OCI-LY3 (cell line): ENCODE data around the gene ATP8B4.

Experiments
- H2AFZ ChIP-seq: fragments of 200-600, 300-600 bp; shearing (Covaris generic); 2 replicates; pipeline ENCODE4 v1.6.0; 2014; ENCODE audit warnings: antibody characterized with exemption, low read depth, low read length
- H3K27ac ChIP-seq: fragments of 200-600, 300-600 bp; sonication (generic); 2 replicates; pipeline ENCODE4 v1.5.1; 2014; ENCODE audit warnings: mild to moderate bottlenecking, low read length, moderate library complexity, mixed read lengths
- H3K27me3 ChIP-seq: fragments of 200-600, 300-600 bp; sonication (generic); 2 replicates; pipeline ENCODE4 v1.6.1; 2014; ENCODE audit warnings: low read depth, low read length, mixed read lengths
- H3K36me3 ChIP-seq: fragments of 200-600, 300-600 bp; sonication (generic); replicated peaks from 2 replicates; pipeline ENCODE3; 2014; ENCODE audit warnings: low read depth, low read length, mixed read lengths
- H3K4me1 ChIP-seq: fragments of 300-600, 200-600 bp; sonication (generic); 2 replicates; pipeline ENCODE4 v1.6.1; 2014; ENCODE audit warnings: low read length, mixed read lengths
- H3K4me2 ChIP-seq: fragments of 200-600, 300-600 bp; sonication (generic); 2 replicates; pipeline ENCODE4 v1.6.1; 2014; ENCODE audit warnings: low read length, mixed read lengths
- H3K4me3 ChIP-seq: fragments of 300-600, 200-600 bp; sonication (generic); 2 replicates; pipeline ENCODE4 v1.5.1; 2014; ENCODE audit warnings: antibody characterized with exemption, mild to moderate bottlenecking, low read length, moderate library complexity
- H3K79me2 ChIP-seq: fragments of 300-600, 200-600 bp; shearing (Covaris generic); 2 replicates; pipeline ENCODE4 v1.6.1; 2014; ENCODE audit warnings: mild to moderate bottlenecking, low read length, mixed read lengths
- H3K9ac ChIP-seq: fragments of 300-600, 200-600 bp; shearing (Covaris generic); 2 replicates; pipeline ENCODE4 v1.6.0; 2014; ENCODE audit warnings: mild to moderate bottlenecking, low read length, moderate library complexity
- H3K9me3 ChIP-seq: fragments of 200-600, 300-600 bp; shearing (Covaris generic); 2 replicates; pipeline ENCODE4 v1.6.1; 2014; ENCODE audit warnings: low read length, mixed read lengths; ENCODE audit not compliant: insufficient read depth
- H4K20me1 ChIP-seq: fragments of 200-600, 300-600 bp; sonication (generic); 2 replicates; pipeline ENCODE4 v1.6.1; 2016; ENCODE audit warnings: low read length, mixed read lengths; ENCODE audit not compliant: insufficient read depth
- EZH2phosphoT487 ChIP-seq: fragments of 200-600 bp; shearing (Covaris generic); IDR thresholded peaks from 2 replicates; pipeline ENCODE4 v1.6.1; 2018; ENCODE audit warnings: antibody characterized with exemption, mixed run types, low read depth
- TF ChIP-seq, protein P1 (sequence below): fragments of 200-600, 300-600 bp; sonication (generic); IDR thresholded peaks from 2 replicates; pipeline ENCODE4 v1.5.1; 2014; ENCODE audit warnings: antibody characterized with exemption, low read length, low read depth

Gene ATP8B4

DNA sequence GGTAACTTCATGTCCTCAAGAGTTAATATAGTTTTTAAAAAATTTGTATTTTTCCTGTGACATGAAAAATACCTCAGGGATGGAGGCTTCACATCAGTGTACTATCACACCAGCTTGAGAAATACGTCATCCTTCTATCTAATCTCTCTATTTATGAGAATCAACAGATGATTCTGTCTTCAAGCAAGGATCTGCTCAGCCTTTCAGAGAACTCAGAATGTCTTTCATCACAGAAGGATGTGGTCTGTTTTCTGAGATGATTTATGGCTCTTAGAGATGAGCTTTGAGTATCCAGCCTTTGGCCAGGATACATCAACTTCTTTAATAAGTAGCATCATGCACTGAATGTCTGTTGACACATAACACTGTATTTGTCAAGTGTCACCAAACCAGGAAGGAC is 304.3 kb downstream of the ATP8B4 start:
- Histone ChIP-seq H4K20me1 (no peaks in the 10 kb centered on the region), H3K4me1 (no peaks in the 10 kb centered on the region), H3K27ac (no peak overlapping the region), H3K79me2 (no peaks in the 10 kb centered on the region), H3K9me3 (no peaks in the 10 kb centered on the region), H3K4me2 (no peak overlapping the region), H3K9ac (no peak overlapping the region), H2AFZ (no peak overlapping the region), H3K27me3 (no peaks in the 10 kb centered on the region), H3K4me3 (no peak overlapping the region), H3K36me3 (no peaks in the 10 kb centered on the region)
- TF ChIP-seq EZH2phosphoT487 = no peak
- TF ChIP-seq, protein P1, sequence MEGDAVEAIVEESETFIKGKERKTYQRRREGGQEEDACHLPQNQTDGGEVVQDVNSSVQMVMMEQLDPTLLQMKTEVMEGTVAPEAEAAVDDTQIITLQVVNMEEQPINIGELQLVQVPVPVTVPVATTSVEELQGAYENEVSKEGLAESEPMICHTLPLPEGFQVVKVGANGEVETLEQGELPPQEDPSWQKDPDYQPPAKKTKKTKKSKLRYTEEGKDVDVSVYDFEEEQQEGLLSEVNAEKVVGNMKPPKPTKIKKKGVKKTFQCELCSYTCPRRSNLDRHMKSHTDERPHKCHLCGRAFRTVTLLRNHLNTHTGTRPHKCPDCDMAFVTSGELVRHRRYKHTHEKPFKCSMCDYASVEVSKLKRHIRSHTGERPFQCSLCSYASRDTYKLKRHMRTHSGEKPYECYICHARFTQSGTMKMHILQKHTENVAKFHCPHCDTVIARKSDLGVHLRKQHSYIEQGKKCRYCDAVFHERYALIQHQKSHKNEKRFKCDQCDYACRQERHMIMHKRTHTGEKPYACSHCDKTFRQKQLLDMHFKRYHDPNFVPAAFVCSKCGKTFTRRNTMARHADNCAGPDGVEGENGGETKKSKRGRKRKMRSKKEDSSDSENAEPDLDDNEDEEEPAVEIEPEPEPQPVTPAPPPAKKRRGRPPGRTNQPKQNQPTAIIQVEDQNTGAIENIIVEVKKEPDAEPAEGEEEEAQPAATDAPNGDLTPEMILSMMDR = no peak

- Histone ChIP-seq H3K36me3 (no peaks in the 10 kb centered on the region), H3K9ac (no peak overlapping the region), H3K27ac (no peak overlapping the region), H3K4me3 (no peak overlapping the region), H3K4me2 (no peak overlapping the region), H4K20me1 (no peaks in the 10 kb centered on the region), H3K4me1 (no peaks in the 10 kb centered on the region), H3K79me2 (no peaks in the 10 kb centered on the region), H3K9me3 (no peaks in the 10 kb centered on the region), H2AFZ (no peak overlapping the region), H3K27me3 (no peaks in the 10 kb centered on the region)
- TF ChIP-seq, protein P1 = no peak
- no peak for TF ChIP-seq EZH2phosphoT487
Measured at GRCh38 chr15:49813625-49814024, 305.4 kb downstream of the ATP8B4 start.

- Histone ChIP-seq H3K27ac (no peak overlapping the region), H4K20me1 (no peaks in the 10 kb centered on the region), H3K4me3 (no peak overlapping the region), H3K36me3 (no peaks in the 10 kb centered on the region), H3K4me1 (no peaks in the 10 kb centered on the region), H3K9me3 (no peaks in the 10 kb centered on the region), H3K79me2 (no peaks in the 10 kb centered on the region), H3K27me3 (no peaks in the 10 kb centered on the region), H2AFZ (no peak overlapping the region), H3K4me2 (no peak overlapping the region), H3K9ac (no peak overlapping the region)
- TF ChIP-seq EZH2phosphoT487 = no peak
- TF ChIP-seq, protein P1 = no peak
Measured at GRCh38 chr15:49810720-49811119, 308.3 kb downstream of the ATP8B4 start.

- Histone ChIP-seq H3K27me3 (no peaks in the 10 kb centered on the region), H2AFZ (no peak overlapping the region), H3K36me3 (no peaks in the 10 kb centered on the region), H3K4me3 (no peak overlapping the region), H3K9me3 (no peaks in the 10 kb centered on the region), H3K4me2 (no peak overlapping the region), H3K27ac (no peak overlapping the region), H3K79me2 (no peaks in the 10 kb centered on the region), H3K9ac (no peak overlapping the region), H3K4me1 (no peaks in the 10 kb centered on the region), H4K20me1 (no peaks in the 10 kb centered on the region)
- TF ChIP-seq, protein P1 = no peak
- TF ChIP-seq EZH2phosphoT487 = no peak
Measured at GRCh38 chr15:49809894-49810609, 309.0 kb downstream of the ATP8B4 start.
